Fibroblast of the aortic adventitia (primary cell): Measurements from ENCODE around the gene NCAM2. TPM values are rescaled to one million over a fixed set of nuclear protein-coding genes. Genes with fewer than 3 reads are reported as not detected.

Experiments used
- DNase-seq: peaks from one replicate; pipeline ENCODE4 v3.0.0-alpha.2; 2010; ENCODE audit warnings: low read depth
- H3K4me3 ChIP-seq: 2 replicates; pipeline ENCODE4 v1.5.1; 2011; ENCODE audit warnings: low read depth, mild to moderate bottlenecking, control low read depth, low read length, moderate library complexity
- CTCF ChIP-seq: IDR thresholded peaks from 2 replicates; pipeline ENCODE4 v1.5.1; 2011; ENCODE audit warnings: mild to moderate bottlenecking, low read length, control low read depth, inconsistent platforms; ENCODE audit not compliant: insufficient read depth
- total RNA-seq: library from RNA; depleted of rRNA; stranded (reverse); fragments of >200 nt; gene quantifications from 2 replicates; pipeline ENCODE4 v1.2.3, GENCODE V29; 2012; ENCODE audit warnings: low replicate concordance

NCAM2 gene
- total RNA-seq, 1 donor: 19.4 TPM

GRCh38 chr21:21341041-21341440 lies 342.8 kb downstream of the NCAM2 start:
- TF ChIP-seq CTCF: no peak
- H3K4me3 ChIP-seq: no peak overlapping the region
- DNase-seq: no peak

- DNase-seq: no peak
- TF ChIP-seq CTCF: no peak
- no peak overlapping the region for H3K4me3 ChIP-seq
Measured at GRCh38 chr21:21345296-21345695, 347.1 kb downstream of the NCAM2 start.

- no peak for TF ChIP-seq CTCF
- no peak for DNase-seq
- no peak overlapping the region for H3K4me3 ChIP-seq
Measured at GRCh38 chr21:21345872-21346271, 347.7 kb downstream of the NCAM2 start.

- TF ChIP-seq CTCF: no peak
Measured at GRCh38 chr21:21366277-21366676, 368.1 kb downstream of the NCAM2 start.

GRCh38 chr21:21367583-21367982 lies 369.4 kb downstream of the NCAM2 start:
- TF ChIP-seq CTCF: no peak
- no peak for DNase-seq
- no peak overlapping the region for H3K4me3 ChIP-seq

More at GRCh38 chr21:21366277-21366676, 368.1 kb downstream of the NCAM2 start:
- no peak overlapping the region for H3K4me3 ChIP-seq
- no peak for DNase-seq

- peak; percentile 44 for TF ChIP-seq CTCF
- peak; percentile 35 for DNase-seq
- no peak overlapping the region for H3K4me3 ChIP-seq
Measured at GRCh38 chr21:21373969-21374368, 375.8 kb downstream of the NCAM2 start.

- peak; percentile 14 for DNase-seq
- no peak for TF ChIP-seq CTCF
- no peak overlapping the region for H3K4me3 ChIP-seq
Measured at GRCh38 chr21:21383126-21383525, 384.9 kb downstream of the NCAM2 start.
